Upper lobe of left lung (tissue), 6 donors: ENCODE results near the gene PSG11. TPM values are rescaled to one million over a fixed set of nuclear protein-coding genes. Genes with fewer than 3 reads are reported as not detected.
"Not testable (repeated sequence)": the region's sequence is repeated elsewhere in the genome, so short reads cannot be mapped to it uniquely, and the experiment has no call there.

Source experiments
- ATAC-seq, 2 donors: fragments of 200-7000 bp; cut with Tn5 transposase; one replicate each; pipeline ENCODE4 v1.9.1; 2022; ENCODE audit warnings: mild to moderate bottlenecking in 2 of 2, moderate library complexity in 2 of 2; ENCODE audit not compliant: low FRiP score in 2 of 2
- DNase-seq, 2 donors: peaks; one replicate each; pipeline ENCODE4 v3.0.0-alpha.2; 2019 to 2020
- H3K27ac ChIP-seq, 4 donors: fragments of 200-600 bp; sonication (generic); one replicate each; pipeline ENCODE4 v1.5.1; 2016 to 2019
- H3K27me3 ChIP-seq, 4 donors: fragments of 200-600 bp; sonication (generic); one replicate each; pipeline ENCODE4 v1.5.1; 2017 to 2019
- H3K36me3 ChIP-seq, 4 donors: fragments of 200-600 bp; sonication (generic); one replicate each; pipeline ENCODE4 v1.5.1; 2016 to 2019
- H3K4me1 ChIP-seq, 4 donors: fragments of 200-600 bp; sonication (generic); one replicate each; pipeline ENCODE4 v1.5.1; 2018 to 2019
- H3K4me3 ChIP-seq, 4 donors: fragments of 200-600 bp; sonication (generic); one replicate each; pipeline ENCODE4 v1.5.1; 2017 to 2019; ENCODE audit warnings: mild to moderate bottlenecking in 2 of 4, moderate library complexity in 1 of 4
- H3K9me3 ChIP-seq, 4 donors: fragments of 200-600 bp; sonication (generic); one replicate each; pipeline ENCODE4 v1.5.1; 2018 to 2019
- CTCF ChIP-seq, 6 experiments: fragments of 450-650 bp in 4 of 6; fragments of 200-600 bp in 2 of 6; sonication (generic) in 2 of 6; IDR thresholded peaks; one replicate each; pipeline ENCODE4 v1.5.1; 2016 to 2019; ENCODE audit warnings: antibody characterized with exemption in 6 of 6
- EP300 ChIP-seq, 4 donors: sonication (generic); formaldehyde crosslinking; IDR thresholded peaks; one replicate each; pipeline ENCODE4 v1.5.1; 2017; ENCODE audit warnings: antibody characterized with exemption in 4 of 4, control low read depth in 2 of 4
- POLR2A ChIP-seq, 4 donors: fragments of 450-650 bp; IDR thresholded peaks; one replicate each; pipeline ENCODE4 v1.5.1; 2016 to 2017; ENCODE audit warnings: antibody characterized with exemption in 4 of 4, mild to moderate bottlenecking in 2 of 4
- POLR2AphosphoS5 ChIP-seq, 2 donors: sonication (generic); formaldehyde crosslinking; IDR thresholded peaks; one replicate each; pipeline ENCODE4 v1.5.1; 2017; ENCODE audit warnings: antibody characterized with exemption in 2 of 2
- WGBS, 2 donors: methylation state at CpG; one replicate each; pipeline ENCODE4 v1.1.5; 2017 to 2018; 5-methylcytosine and 5-hydroxymethylcytosine counted together
- total RNA-seq, 6 donors: library from RNA; depleted of rRNA in 4 of 6; stranded (reverse); fragments of >200 nt in 4 of 6; gene quantifications; one replicate each; pipeline versions ENCODE4 v1.1.0 to v1.2.1, GENCODE V29; 2016 to 2021
- donor health status: DM: no; HTN: no; CAD: no; lungs with moderate emphysema.
- donor health status: DM: no; HTN: yes; CAD: no; lungs with severe emphysema.

The PSG11 gene
- total RNA-seq, 6 donors from 2014 or later = not detected

- Histone ChIP-seq H3K27me3 (no peaks in the 10 kb centered on the region), H3K27ac (no peak overlapping the region), H3K9me3 (no peaks in the 10 kb centered on the region), H3K36me3 (no peaks in the 10 kb centered on the region), H3K4me1 (no peaks in the 10 kb centered on the region), H3K4me3 (no peak overlapping the region)
- TF ChIP-seq POLR2A (IDR thresholded peaks at IDR 0.05) (no peak), CTCF (IDR thresholded peaks at IDR 0.05) (no peak), POLR2AphosphoS5 (IDR thresholded peaks at IDR 0.05) (no peak), EP300 (IDR thresholded peaks at IDR 0.05) (no peak)
- DNase-seq = no peak
- no peak for ATAC-seq
- 89% methylated on average over 4 of the region's 4 CpGs for WGBS, 2 donors
These were observed 2.6 kb upstream of the PSG11 start for GRCh38 chr19:43028866-43029265.

GRCh38 chr19:43027985-43028384, 1.7 kb upstream of the PSG11 start:
- not testable (repeated sequence) for H3K4me3 ChIP-seq, H3K36me3 ChIP-seq, H3K27ac ChIP-seq, ATAC-seq, H3K4me1 ChIP-seq, H3K27me3 ChIP-seq, H3K9me3 ChIP-seq
- peak in 1 of 2 donors; percentile 44 for DNase-seq
- 62 to 75% methylated on average over 4 to 10 of the region's 10 CpGs for WGBS, 2 donors

GRCh38 chr19:43027061-43027460, 792 bp upstream of the PSG11 start:
- WGBS, 2 donors = 68 to 76% methylated on average over 7 to 8 of the region's 8 CpGs

GRCh38 chr19:43022098-43022497, 4.2 kb downstream of the PSG11 start:
- not testable (repeated sequence) for H3K4me1 ChIP-seq, H3K27me3 ChIP-seq, H3K9me3 ChIP-seq, H3K27ac ChIP-seq, DNase-seq, ATAC-seq, H3K36me3 ChIP-seq, H3K4me3 ChIP-seq
- 46 to 63% methylated on average over 4 of the region's 4 CpGs for WGBS, 2 donors

More at GRCh38 chr19:43027061-43027460, 792 bp upstream of the PSG11 start:
- not testable (repeated sequence) for H3K9me3 ChIP-seq, H3K4me1 ChIP-seq, H3K27ac ChIP-seq, ATAC-seq, H3K36me3 ChIP-seq, DNase-seq, H3K4me3 ChIP-seq, H3K27me3 ChIP-seq

- not testable (repeated sequence) for ATAC-seq, H3K9me3 ChIP-seq, H3K27ac ChIP-seq, H3K4me3 ChIP-seq, H3K27me3 ChIP-seq, H3K36me3 ChIP-seq, DNase-seq, H3K4me1 ChIP-seq
- 77 to 83% methylated on average over 4 of the region's 4 CpGs for WGBS, 2 donors
These were observed 4.6 kb downstream of the PSG11 start for GRCh38 chr19:43021629-43022028.

GRCh38 chr19:43019588-43019987, 6.7 kb downstream of the PSG11 start:
- H3K9me3 ChIP-seq, H3K36me3 ChIP-seq, DNase-seq, H3K4me3 ChIP-seq, H3K4me1 ChIP-seq, ATAC-seq, H3K27me3 ChIP-seq, H3K27ac ChIP-seq: not testable (repeated sequence)

GRCh38 chr19:43005841-43006240, 20.4 kb downstream of the PSG11 start:
- not testable (repeated sequence) for H3K27ac ChIP-seq, H3K36me3 ChIP-seq, H3K4me3 ChIP-seq, ATAC-seq, H3K27me3 ChIP-seq, H3K9me3 ChIP-seq, DNase-seq, H3K4me1 ChIP-seq
- 74 to 81% methylated on average over 4 of the region's 4 CpGs for WGBS, 2 donors

GRCh38 chr19:43004846-43005245, 21.4 kb downstream of the PSG11 start:
- not testable (repeated sequence) for H3K4me1 ChIP-seq, H3K27ac ChIP-seq, H3K4me3 ChIP-seq, ATAC-seq, H3K9me3 ChIP-seq, H3K36me3 ChIP-seq, DNase-seq, H3K27me3 ChIP-seq
- WGBS, 2 donors = 52 to 76% methylated on average over 4 of the region's 4 CpGs

GRCh38 chr19:43003634-43004033, 22.6 kb downstream of the PSG11 start:
- not testable (repeated sequence) for ATAC-seq, H3K9me3 ChIP-seq, H3K27ac ChIP-seq, H3K36me3 ChIP-seq, H3K4me3 ChIP-seq, H3K4me1 ChIP-seq, H3K27me3 ChIP-seq, DNase-seq
- WGBS, 2 donors = 80 to 83% methylated on average over 1 of the region's 1 CpG

- H3K36me3 ChIP-seq, H3K4me3 ChIP-seq, H3K27ac ChIP-seq, H3K9me3 ChIP-seq, DNase-seq, H3K27me3 ChIP-seq, H3K4me1 ChIP-seq, ATAC-seq: not testable (repeated sequence)
- 19 to 59% methylated on average over 2 of the region's 2 CpGs for WGBS, 2 donors
These were observed 23.3 kb downstream of the PSG11 start for GRCh38 chr19:43002948-43003347.

GRCh38 chr19:42996161-42996560, 30.1 kb downstream of the PSG11 start:
- H3K27me3 ChIP-seq = not testable (repeated sequence)

GRCh38 chr19:42992029-42992604, 34.2 kb downstream of the PSG11 start:
- H3K4me1 ChIP-seq, H3K9me3 ChIP-seq, H3K36me3 ChIP-seq, ATAC-seq, H3K4me3 ChIP-seq, DNase-seq, H3K27ac ChIP-seq, H3K27me3 ChIP-seq: not testable (repeated sequence)
- 80 to 83% methylated on average over 10 of the region's 10 CpGs for WGBS, 2 donors

More at GRCh38 chr19:42996161-42996560, 30.1 kb downstream of the PSG11 start:
- not testable (repeated sequence) for H3K4me3 ChIP-seq, H3K9me3 ChIP-seq, H3K4me1 ChIP-seq, ATAC-seq, H3K36me3 ChIP-seq, H3K27ac ChIP-seq, DNase-seq
- WGBS, 2 donors = 83 to 92% methylated on average over 3 of the region's 3 CpGs
